ENCODE results near the gene LSP1.

GRCh38 chr11:1936781-1937615 lies 84.1 kb downstream of the LSP1 start:
- TF ChIP-seq CTCF (IDR thresholded peaks at IDR 0.05) (no peak), POLR2A (IDR thresholded peaks at IDR 0.05) (no peak)

Data from stomach (tissue), 4 donors.